ENCODE results near the gene ITM2A.
A peak's percentile ranks its signal among the peaks of the same experiment; 100 is the strongest.

Gene ITM2A

GRCh38 chrX:79366873-79367749 lies at the start of gene ITM2A:
TSS of gene ITM2A (minus strand) at chrX:79367334. CDS start at chrX:79367215, 119 bp downstream.
- peak in 7 of 10 donors; percentile 6 to 85 (median 17) for DNase-seq
- intact Hi-C loops (cut with DNase I) = no loop called here

- intact Hi-C loops (cut with DNase I) = loop anchor here (10.0 kb wide), 1 partner anchor 860 kb away; no protein-coding TSS in a partner anchor
These were observed 47.9 kb upstream of the ITM2A start for GRCh38 chrX:79415056-79415455.

GRCh38 chrX:79413963-79414362 lies 46.8 kb upstream of the ITM2A start:
- intact Hi-C loops (cut with DNase I) = loop anchor here (10.0 kb wide), 1 partner anchor 859 kb away; no protein-coding TSS in a partner anchor
- DNase-seq = no peak

More at GRCh38 chrX:79415056-79415455, 47.9 kb upstream of the ITM2A start:
- DNase-seq = no peak

DNA sequence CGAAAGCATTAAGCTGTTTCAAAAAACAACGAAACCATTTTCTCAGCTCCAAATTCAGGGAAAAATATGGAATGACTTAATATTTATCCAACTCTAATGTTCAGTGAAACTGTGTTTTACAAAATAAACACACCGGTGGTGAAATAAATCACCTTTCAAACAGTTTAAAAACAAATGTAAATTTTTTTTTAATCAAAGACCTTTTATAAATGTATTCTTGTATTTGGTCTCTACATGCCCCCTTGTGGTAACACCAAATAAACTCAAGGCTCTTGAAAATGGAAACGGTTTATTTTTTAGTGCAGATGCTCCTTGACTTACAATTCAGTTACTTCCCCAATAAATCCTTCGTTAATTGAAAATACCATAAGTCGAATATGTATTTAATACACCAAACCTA lies 45.8 kb upstream of the ITM2A start:
- no peak for DNase-seq
- intact Hi-C loops (cut with DNase I) = loop anchor here (10.0 kb wide), 1 partner anchor 858 kb away; no protein-coding TSS in a partner anchor

DNA sequence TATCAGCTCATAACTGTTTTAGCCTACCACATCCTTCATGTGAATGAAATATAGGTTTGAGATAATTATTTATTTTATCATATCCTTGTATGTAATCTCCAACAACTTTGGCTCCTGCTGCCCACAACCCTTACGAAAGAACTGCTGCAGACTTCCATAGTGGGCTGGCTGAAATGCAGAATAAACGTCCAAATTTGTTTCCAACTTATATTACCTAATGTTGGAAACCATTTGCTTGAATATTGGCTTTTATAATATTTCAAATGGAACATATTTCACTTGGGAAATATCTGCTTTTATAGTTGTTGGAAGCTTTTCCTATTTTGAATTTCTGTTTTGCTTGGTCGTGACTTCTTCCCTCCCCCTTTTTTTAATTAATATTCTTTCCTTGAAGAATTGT lies 45.0 kb upstream of the ITM2A start:
- intact Hi-C loops (cut with DNase I) = loop anchor here (10.0 kb wide), 1 partner anchor 857 kb away; no protein-coding TSS in a partner anchor
- no peak for DNase-seq

DNA sequence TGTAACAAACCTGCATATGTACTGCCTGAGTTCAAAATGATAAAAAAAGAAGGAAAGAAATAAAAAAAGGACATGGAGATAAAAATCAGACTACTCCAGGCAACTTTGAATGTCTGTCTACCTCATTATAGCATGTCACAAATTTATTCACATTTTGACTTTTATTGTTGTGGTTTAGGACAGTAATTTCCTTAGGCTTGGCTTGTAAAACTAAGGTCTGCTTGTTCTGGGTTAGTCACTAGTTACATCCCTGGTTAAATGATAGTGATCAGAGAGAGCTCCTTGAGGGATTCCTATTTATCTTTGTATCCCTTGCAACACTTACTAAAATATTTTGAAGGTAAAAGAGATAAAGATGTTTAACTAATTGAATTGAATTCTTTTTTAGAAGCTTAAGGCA lies 42.5 kb upstream of the ITM2A start:
- intact Hi-C loops (cut with DNase I) = loop anchor here (10.0 kb wide), 1 partner anchor 855 kb away; no protein-coding TSS in a partner anchor

DNA sequence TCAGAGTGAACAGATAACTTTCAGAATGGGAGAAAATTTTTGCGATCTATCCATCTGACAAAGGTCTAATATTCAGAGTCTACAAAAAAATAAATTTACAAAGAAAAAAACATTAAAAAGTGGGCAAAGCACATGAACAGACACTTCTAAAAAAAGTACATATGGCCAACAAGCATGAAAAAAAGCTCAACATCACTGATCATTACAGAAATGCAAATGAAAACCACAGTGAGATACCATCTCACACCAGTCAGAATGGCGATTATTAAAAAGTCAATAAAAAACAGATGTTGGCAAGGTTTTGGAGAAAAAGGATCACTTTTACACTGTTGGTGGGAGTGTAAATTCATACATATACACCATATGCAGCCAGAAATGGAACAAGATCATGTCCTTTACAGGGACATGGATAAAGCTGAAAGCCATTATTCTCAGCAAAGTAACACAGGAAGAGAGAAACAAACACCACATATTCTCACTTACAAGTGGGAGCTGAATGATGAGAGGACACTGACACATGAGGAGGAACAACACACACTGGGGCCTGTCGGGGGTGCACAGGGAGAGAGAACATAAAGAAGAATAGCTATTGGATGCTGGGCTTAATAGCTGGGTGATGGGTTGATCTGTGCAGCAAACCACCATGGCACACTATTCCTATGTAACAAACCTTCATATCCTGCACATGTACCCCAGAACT lies 41.6 kb upstream of the ITM2A start:
- intact Hi-C loops (cut with DNase I) = no loop called here

More for the DNA sequence above, 42.5 kb upstream of the ITM2A start:
- DNase-seq = no peak

GRCh38 chrX:79400623-79401022 lies 33.5 kb upstream of the ITM2A start:
- intact Hi-C loops (cut with DNase I) = no loop called here
- no peak for DNase-seq

More for the DNA sequence above, 41.6 kb upstream of the ITM2A start:
- DNase-seq = no peak

GRCh38 chrX:79375340-79375739 lies 8.2 kb upstream of the ITM2A start:
- intact Hi-C loops (cut with DNase I) = no loop called here

GRCh38 chrX:79371640-79372039 lies 4.5 kb upstream of the ITM2A start:
- no peak for DNase-seq
- intact Hi-C loops (cut with DNase I) = no loop called here

More at GRCh38 chrX:79375340-79375739, 8.2 kb upstream of the ITM2A start:
- DNase-seq = no peak

DNA sequence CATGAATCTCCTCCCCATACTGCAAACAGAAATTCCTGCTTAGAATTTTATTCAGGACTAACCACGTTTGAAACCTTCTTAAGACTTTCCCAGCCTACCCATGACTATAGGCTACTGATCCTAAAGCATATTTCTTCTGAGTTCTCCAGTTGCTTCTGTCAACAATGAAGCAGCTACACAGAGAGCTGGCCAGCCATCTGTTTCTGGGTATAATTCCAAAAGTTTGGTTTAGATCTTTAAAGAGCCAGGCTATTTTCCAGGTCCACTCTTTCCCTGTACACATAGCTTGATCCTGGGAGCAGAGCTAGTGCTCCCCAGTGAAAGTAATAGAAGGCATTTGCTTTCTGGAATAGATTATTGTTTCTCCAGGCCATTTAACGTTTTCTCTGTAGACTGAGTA lies 4.0 kb upstream of the ITM2A start:
- intact Hi-C loops (cut with DNase I) = no loop called here
- DNase-seq = no peak

DNA sequence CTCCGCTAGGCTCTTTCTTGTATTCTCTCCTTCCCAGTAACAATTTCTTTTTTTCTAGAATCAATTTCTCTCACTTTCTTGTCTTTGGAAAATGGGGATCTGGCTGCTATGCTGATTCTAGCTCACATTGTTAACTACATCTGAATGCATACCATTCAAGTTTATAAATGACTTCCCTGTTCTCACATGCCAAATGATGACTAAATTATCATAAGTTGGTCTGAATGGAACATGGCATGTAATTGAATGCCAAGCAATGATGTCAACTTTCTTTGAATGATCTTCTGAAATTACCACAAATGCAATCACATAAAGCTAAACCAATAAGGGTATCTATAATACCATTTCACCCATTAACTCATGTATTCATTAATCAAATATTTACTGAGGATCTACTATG lies 2.7 kb upstream of the ITM2A start:
- DNase-seq = no peak
- intact Hi-C loops (cut with DNase I) = no loop called here

GRCh38 chrX:79368441-79368840 lies 1.3 kb upstream of the ITM2A start:
- no peak for DNase-seq
- intact Hi-C loops (cut with DNase I) = no loop called here

DNA sequence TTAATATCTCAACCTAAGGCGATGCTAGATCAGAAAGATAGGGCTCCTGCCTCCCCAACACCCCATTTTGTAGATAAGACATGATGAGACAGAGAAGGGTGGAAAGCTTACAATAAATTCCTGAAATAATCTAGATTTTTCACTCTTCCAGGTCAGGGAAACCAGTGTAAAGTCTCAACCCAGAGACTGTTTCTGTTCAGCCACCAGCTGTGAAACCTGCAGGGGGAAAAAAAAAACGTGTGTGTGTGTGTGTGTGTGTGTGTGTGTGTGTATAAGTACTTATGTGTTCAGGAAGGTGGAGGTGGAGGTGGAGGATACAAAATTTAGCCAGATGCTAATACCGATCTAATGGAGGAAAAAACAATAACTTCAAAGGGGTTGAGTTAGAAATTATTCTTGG lies 773 bp upstream of the ITM2A start:
- DNase-seq = no peak
- intact Hi-C loops (cut with DNase I) = no loop called here

- no peak for DNase-seq
These were observed 620 bp downstream of the ITM2A start for GRCh38 chrX:79366556-79366872.

DNA sequence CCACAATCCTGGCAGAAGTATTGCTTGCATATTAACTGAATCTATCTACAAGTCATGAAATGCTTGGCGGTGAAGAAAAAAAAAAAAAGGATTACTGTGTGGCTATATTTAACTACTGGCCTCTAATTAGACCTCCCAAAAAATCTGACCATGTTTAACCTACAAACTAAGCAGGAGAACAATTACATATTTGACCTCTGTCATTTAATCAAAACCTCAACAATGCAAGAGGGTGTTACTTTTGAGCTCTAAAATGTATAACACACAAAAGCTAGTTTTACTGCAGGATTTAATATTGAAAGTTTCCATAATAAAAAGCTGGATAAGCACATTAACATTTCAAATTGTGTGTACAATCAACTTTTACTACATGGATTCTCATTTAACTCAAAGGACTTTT lies 1.5 kb downstream of the ITM2A start:
- intact Hi-C loops (cut with DNase I) = no loop called here
- DNase-seq = no peak

More at GRCh38 chrX:79366556-79366872, 620 bp downstream of the ITM2A start:
- intact Hi-C loops (cut with DNase I) = no loop called here

- intact Hi-C loops (cut with DNase I) = no loop called here
These were observed 2.8 kb downstream of the ITM2A start for GRCh38 chrX:79364306-79364705.

GRCh38 chrX:79361192-79361870 lies 5.8 kb downstream of the ITM2A start:
- intact Hi-C loops (cut with DNase I) = no loop called here
- DNase-seq = no peak

More at GRCh38 chrX:79364306-79364705, 2.8 kb downstream of the ITM2A start:
- no peak for DNase-seq

DNA sequence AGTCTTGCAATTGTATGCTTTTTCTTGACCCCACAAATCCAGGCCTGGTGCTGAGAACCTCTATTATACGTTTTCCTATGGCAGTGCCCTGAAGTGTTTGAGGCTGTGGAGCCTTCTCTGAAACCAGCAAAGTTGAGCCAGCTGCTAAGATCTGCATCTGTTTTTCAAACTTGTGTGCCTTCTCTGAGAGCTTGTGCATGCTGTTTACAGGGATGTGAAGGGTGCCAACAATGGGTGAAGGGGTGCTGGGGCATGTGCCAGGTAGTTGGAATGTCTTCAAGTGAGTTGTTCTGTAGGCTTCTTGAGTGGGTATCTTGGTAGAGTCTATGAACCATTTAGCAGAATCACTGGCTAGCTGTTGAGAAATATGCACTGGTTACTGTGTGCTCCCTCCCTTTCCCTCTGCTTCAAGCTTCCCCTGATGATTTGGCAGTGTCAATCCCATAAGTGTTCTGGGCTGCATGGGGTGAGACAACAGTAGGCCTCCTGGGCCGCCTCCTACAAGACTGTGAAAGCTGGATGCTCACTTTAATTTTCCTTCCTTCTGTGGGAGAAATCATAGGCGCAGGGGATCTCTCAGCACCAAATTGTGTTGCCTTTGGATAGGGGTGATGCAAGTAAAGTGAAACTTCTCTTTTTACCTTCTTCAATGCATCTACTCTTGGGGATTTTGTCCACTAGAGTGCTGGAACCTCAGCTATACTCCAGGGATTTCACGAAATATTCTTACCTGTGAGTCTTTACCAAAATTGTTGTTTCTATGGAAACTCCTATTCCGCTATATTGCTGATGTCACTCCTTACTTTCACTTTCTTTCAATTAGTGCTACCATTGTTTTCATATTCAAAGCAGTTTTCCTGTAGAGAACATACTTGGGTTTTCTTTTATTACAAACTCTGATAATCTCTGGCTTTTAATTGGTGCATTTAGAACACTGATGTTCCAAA lies 30.0 kb downstream of the ITM2A start:
- no peak for DNase-seq

DNA sequence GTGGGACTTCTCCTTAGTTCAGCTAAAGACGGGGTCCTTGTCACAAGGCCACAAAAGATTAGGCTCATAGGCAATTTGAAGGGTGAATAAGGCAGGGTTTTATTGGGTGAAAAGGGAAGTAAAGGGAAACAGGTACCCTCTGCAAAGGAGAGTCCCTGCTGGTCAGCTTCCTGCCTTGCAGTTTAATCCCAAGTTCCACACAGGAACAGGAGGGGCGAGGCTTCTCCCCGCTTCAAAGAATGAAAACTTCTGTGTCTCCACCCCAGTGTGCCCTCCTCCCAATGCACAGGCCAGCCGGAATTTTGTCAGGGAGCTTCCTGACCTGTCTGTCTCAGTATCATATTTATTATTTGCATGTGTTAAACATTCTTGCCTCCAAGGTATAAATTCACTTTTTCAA lies 37.1 kb downstream of the ITM2A start:
- intact Hi-C loops (cut with DNase I) = no loop called here
- no peak for DNase-seq

More for the DNA sequence above, 30.0 kb downstream of the ITM2A start:
- intact Hi-C loops (cut with DNase I) = no loop called here

All from posterior cingulate gyrus (tissue), 11 donors.